C4-2B (cell line): ENCODE results near the gene DIRAS2.

Experiments
- H3K27ac ChIP-seq: fragments of 450-650 bp; 2 replicates; pipeline ENCODE4 v1.5.1; 2017
- CTCF ChIP-seq: fragments of 450-650 bp; conservative IDR thresholded peaks from 2 replicates; pipeline ENCODE4 v1.5.1; 2017; ENCODE audit warnings: mild to moderate bottlenecking
- ZFX ChIP-seq: fragments of 450-650 bp; IDR thresholded peaks from 2 replicates; pipeline ENCODE4 v1.6.1; 2017

The DIRAS2 gene

GRCh38 chr9:90611568-90611967, 31.1 kb downstream of the DIRAS2 start:
- TF ChIP-seq CTCF: no peak
- H3K27ac ChIP-seq: no peak overlapping the region

- TF ChIP-seq CTCF: no peak
- no peak for TF ChIP-seq ZFX
- no peak overlapping the region for H3K27ac ChIP-seq
Observed at GRCh38 chr9:90611121-90611520, 31.5 kb downstream of the DIRAS2 start.

GRCh38 chr9:90607701-90608516, 34.7 kb downstream of the DIRAS2 start:
- no peak for TF ChIP-seq ZFX
- TF ChIP-seq CTCF: no peak
- no peak overlapping the region for H3K27ac ChIP-seq

- H3K27ac ChIP-seq: no peak overlapping the region
- TF ChIP-seq ZFX: no peak
- no peak; the same call in 1 of the 2 replicates for TF ChIP-seq CTCF
Observed at GRCh38 chr9:90600029-90600428, 42.6 kb downstream of the DIRAS2 start.

- H3K27ac ChIP-seq: no peak overlapping the region
Observed at GRCh38 chr9:90598191-90598590, 44.4 kb downstream of the DIRAS2 start.

GRCh38 chr9:90593646-90594045, 49.0 kb downstream of the DIRAS2 start:
- H3K27ac ChIP-seq: no peak overlapping the region
- TF ChIP-seq ZFX (no peak), CTCF (no peak)

More at GRCh38 chr9:90598191-90598590, 44.4 kb downstream of the DIRAS2 start:
- no peak for TF ChIP-seq CTCF
- no peak for TF ChIP-seq ZFX

- no peak overlapping the region for H3K27ac ChIP-seq
- no peak for TF ChIP-seq ZFX
- TF ChIP-seq CTCF: no peak
Observed at GRCh38 chr9:90580576-90580975, 62.0 kb downstream of the DIRAS2 start.
